ENCODE measurements around the gene RRP1B.

The RRP1B gene

DNA sequence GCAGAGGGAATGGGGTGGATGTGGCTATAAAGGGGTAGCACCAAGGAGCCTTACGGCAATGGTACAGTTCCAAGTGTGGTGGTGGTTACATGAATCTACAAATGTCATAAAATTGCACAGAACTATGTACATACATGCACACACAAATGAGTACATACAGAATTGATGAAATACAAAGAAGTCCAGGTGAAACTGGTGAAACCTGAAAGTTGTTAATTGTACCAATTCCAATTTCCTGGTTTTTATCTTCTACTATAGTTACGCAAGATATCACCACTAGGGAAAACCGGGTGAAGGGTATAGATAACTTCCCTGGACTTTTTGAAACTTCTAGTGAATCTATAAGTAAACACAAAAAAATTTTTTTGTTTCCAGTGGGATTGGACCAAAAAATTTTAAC, 19.0 kb upstream of the RRP1B start:
- no peak for DNase-seq (ENCODE audit: low read depth, low spot score)
- Histone ChIP-seq H3K36me3 (ENCODE audit: insufficient read depth, insufficient read length, low read length) (no peaks in the 10 kb centered on the region), H3K9ac (ENCODE audit: insufficient read length, low read depth) (no peak overlapping the region), H3K4me3 (ENCODE audit: insufficient read length, low read depth) (no peak overlapping the region), H3K27me3 (ENCODE audit: insufficient read depth, insufficient read length) (no peaks in the 10 kb centered on the region), H3K4me1 (ENCODE audit: insufficient read depth, insufficient read length) (peaks cover 2% of the 10 kb centered on the region), H3K9me3 (ENCODE audit: insufficient read depth, low read length) (no peaks in the 10 kb centered on the region)
- TF ChIP-seq SUZ12 (IDR thresholded peaks at IDR 0.05; ENCODE audit: extremely low read depth, insufficient read depth, insufficient read length) (no peak), YY1 (IDR thresholded peaks at IDR 0.05; ENCODE audit: insufficient read depth, insufficient read length) (no peak), ZNF274 (IDR thresholded peaks at IDR 0.05; ENCODE audit: low read depth, low read length) (no peak)

DNA sequence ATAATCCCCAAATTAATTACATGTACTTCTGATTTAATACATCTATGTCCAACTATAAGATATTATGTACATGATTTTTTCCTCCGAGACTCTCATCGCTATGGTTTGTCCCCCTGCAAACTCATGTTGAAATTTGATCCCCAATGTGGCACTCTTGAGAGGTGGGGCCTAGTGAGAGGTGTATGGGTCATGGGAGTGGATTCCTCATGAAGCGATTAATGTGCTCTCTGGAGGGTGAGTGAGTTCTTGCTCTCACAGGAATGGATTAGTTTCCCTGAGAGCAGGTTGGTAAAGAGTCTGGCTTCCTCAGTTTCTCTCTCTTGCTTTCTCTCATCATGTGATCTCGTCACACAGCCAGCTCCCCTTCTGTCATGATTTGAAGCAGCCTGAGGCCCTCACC, 16.2 kb upstream of the RRP1B start:
- H3K4me1 ChIP-seq (ENCODE audit: insufficient read depth, insufficient read length), result peaks cover 3% of the 10 kb centered on the region
- no peak overlapping the region for H3K9ac ChIP-seq (ENCODE audit: insufficient read length, low read depth)

DNA sequence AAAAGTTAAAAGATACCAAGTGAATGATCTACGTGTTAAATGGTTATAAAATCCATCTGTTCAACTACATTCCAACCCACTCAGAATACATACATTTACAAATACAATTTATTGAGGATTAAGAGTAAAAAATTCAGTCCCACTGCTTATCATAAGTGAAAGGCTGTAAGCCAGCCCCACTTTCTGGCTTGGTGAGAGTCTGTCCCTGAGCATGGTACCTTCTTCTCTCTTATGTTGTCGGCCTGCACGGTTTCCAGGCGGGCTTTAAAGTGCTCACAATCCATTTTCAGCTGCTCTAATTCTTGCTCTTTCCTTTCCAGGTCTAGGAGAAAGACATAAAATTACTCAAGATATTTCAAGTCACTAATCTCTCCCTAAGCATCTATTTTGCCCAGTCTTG, 15.3 kb upstream of the RRP1B start:
- H3K9me3 ChIP-seq (ENCODE audit: insufficient read depth, low read length), result no peaks in the 10 kb centered on the region
- no peak for DNase-seq (ENCODE audit: low read depth, low spot score)
- peaks cover 3% of the 10 kb centered on the region for H3K4me1 ChIP-seq (ENCODE audit: insufficient read depth, insufficient read length)
- no peak overlapping the region for H3K9ac ChIP-seq (ENCODE audit: insufficient read length, low read depth)
- H3K4me3 ChIP-seq (ENCODE audit: insufficient read length, low read depth), result no peak overlapping the region
- H3K36me3 ChIP-seq (ENCODE audit: insufficient read depth, insufficient read length, low read length), result no peaks in the 10 kb centered on the region
- no peaks in the 10 kb centered on the region for H3K27me3 ChIP-seq (ENCODE audit: insufficient read depth, insufficient read length)
- TF ChIP-seq YY1 (IDR thresholded peaks at IDR 0.05; ENCODE audit: insufficient read depth, insufficient read length), result no peak
- no peak for TF ChIP-seq ZNF274 (IDR thresholded peaks at IDR 0.05; ENCODE audit: low read depth, low read length)
- TF ChIP-seq SUZ12 (IDR thresholded peaks at IDR 0.05; ENCODE audit: extremely low read depth, insufficient read depth, insufficient read length), result no peak

More for the DNA sequence above, 16.2 kb upstream of the RRP1B start:
- Histone ChIP-seq H3K9me3 (ENCODE audit: insufficient read depth, low read length) (no peaks in the 10 kb centered on the region), H3K27me3 (ENCODE audit: insufficient read depth, insufficient read length) (no peaks in the 10 kb centered on the region), H3K4me3 (ENCODE audit: insufficient read length, low read depth) (no peak overlapping the region), H3K36me3 (ENCODE audit: insufficient read depth, insufficient read length, low read length) (no peaks in the 10 kb centered on the region)
- no peak for TF ChIP-seq SUZ12 (IDR thresholded peaks at IDR 0.05; ENCODE audit: extremely low read depth, insufficient read depth, insufficient read length)
- no peak for TF ChIP-seq ZNF274 (IDR thresholded peaks at IDR 0.05; ENCODE audit: low read depth, low read length)
- TF ChIP-seq YY1 (IDR thresholded peaks at IDR 0.05; ENCODE audit: insufficient read depth, insufficient read length), result no peak
- no peak for DNase-seq (ENCODE audit: low read depth, low spot score)

DNA sequence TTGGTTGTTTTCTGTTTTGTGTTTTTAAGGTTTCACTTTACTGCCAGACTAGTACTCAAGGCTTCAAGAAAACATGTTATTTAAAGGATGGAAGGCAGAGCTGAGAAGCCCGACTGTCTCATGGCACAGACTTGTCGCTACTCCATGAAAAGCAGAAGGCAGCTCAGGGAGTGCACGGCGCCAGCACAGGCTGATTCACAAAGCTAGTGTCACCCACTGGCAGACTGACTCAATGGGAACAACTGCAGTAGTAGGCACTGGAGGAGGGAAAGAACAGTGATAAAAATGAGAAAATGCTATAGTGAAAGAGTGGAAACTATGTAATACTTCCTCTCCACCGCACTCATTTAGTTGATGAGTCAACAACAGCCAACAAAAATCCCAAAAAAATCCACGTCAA, 14.8 kb upstream of the RRP1B start:
- no peaks in the 10 kb centered on the region for H3K9me3 ChIP-seq (ENCODE audit: insufficient read depth, low read length)
- H3K4me1 ChIP-seq (ENCODE audit: insufficient read depth, insufficient read length), result peaks cover 3% of the 10 kb centered on the region
- H3K27me3 ChIP-seq (ENCODE audit: insufficient read depth, insufficient read length), result no peaks in the 10 kb centered on the region
- TF ChIP-seq ZNF274 (IDR thresholded peaks at IDR 0.05; ENCODE audit: low read depth, low read length), result no peak
- no peak for TF ChIP-seq YY1 (IDR thresholded peaks at IDR 0.05; ENCODE audit: insufficient read depth, insufficient read length)
- TF ChIP-seq SUZ12 (IDR thresholded peaks at IDR 0.05; ENCODE audit: extremely low read depth, insufficient read depth, insufficient read length), result no peak
- no peak overlapping the region for H3K9ac ChIP-seq (ENCODE audit: insufficient read length, low read depth)
- no peak for DNase-seq (ENCODE audit: low read depth, low spot score)
- H3K36me3 ChIP-seq (ENCODE audit: insufficient read depth, insufficient read length, low read length), result no peaks in the 10 kb centered on the region
- no peak overlapping the region for H3K4me3 ChIP-seq (ENCODE audit: insufficient read length, low read depth)

DNA sequence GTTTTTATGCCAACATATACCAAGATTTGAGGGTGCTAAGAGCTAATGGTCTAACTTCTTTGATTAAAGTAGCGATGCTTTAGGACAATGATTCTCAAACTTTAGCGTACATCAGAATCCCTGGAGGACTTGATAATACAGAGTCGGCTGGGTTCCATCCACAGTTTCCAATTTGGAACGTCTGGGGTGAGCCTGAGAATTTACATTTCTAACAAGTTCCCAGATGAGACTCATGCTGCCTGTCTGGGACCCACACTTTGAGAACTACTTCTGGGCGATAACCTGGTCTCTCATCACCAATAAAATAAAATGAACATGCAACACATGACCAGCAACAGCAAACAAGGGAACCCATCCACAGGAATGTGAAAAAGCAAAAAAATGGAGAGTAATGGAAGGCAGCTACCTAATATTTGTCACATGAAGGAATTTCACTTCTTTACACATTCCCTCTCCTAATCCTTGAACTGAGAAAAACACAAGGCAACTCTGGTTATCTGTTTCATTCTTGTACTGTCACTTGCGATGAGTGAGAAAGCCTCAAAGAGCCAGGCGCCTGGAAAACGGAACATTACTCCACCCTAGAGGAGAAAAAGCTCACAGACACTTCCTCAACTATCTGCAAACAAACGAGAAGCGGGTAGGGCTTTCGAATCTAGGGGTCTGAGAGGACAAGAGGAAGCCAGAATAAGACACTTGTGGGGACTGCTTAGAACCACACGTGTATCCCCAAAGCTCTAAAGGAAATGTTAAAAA, 14.0 kb upstream of the RRP1B start:
- Histone ChIP-seq H3K9me3 (ENCODE audit: insufficient read depth, low read length) (no peaks in the 10 kb centered on the region), H3K36me3 (ENCODE audit: insufficient read depth, insufficient read length, low read length) (no peaks in the 10 kb centered on the region), H3K4me1 (ENCODE audit: insufficient read depth, insufficient read length) (peaks cover 3% of the 10 kb centered on the region), H3K4me3 (ENCODE audit: insufficient read length, low read depth) (no peak overlapping the region), H3K9ac (ENCODE audit: insufficient read length, low read depth) (peak overlapping the region; percentile 47), H3K27me3 (ENCODE audit: insufficient read depth, insufficient read length) (no peaks in the 10 kb centered on the region)
- no peak for DNase-seq (ENCODE audit: low read depth, low spot score)
- no peak for TF ChIP-seq ZNF274 (IDR thresholded peaks at IDR 0.05; ENCODE audit: low read depth, low read length)
- TF ChIP-seq SUZ12 (IDR thresholded peaks at IDR 0.05; ENCODE audit: extremely low read depth, insufficient read depth, insufficient read length), result no peak
- no peak for TF ChIP-seq YY1 (IDR thresholded peaks at IDR 0.05; ENCODE audit: insufficient read depth, insufficient read length)

DNA sequence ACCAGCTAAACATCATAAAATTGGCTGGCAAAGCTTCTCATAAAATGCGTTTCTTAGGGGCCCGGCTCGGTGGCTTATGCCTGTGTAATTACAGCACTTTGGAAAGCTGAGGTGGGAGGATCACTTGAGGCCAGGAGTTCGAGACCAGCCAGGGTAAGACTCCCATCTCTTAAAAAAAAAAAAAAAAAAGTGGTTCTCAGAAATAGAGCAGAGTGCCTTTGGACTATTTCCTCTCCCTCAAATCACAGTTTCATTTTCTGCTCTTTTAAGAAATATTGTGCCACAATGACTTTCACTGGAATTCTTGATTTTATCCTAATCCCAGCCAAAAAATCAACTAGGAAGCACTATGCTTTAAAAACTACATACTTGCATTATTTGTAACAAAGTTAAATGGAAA, 13.4 kb upstream of the RRP1B start:
- no peak overlapping the region for H3K4me3 ChIP-seq (ENCODE audit: insufficient read length, low read depth)

DNA sequence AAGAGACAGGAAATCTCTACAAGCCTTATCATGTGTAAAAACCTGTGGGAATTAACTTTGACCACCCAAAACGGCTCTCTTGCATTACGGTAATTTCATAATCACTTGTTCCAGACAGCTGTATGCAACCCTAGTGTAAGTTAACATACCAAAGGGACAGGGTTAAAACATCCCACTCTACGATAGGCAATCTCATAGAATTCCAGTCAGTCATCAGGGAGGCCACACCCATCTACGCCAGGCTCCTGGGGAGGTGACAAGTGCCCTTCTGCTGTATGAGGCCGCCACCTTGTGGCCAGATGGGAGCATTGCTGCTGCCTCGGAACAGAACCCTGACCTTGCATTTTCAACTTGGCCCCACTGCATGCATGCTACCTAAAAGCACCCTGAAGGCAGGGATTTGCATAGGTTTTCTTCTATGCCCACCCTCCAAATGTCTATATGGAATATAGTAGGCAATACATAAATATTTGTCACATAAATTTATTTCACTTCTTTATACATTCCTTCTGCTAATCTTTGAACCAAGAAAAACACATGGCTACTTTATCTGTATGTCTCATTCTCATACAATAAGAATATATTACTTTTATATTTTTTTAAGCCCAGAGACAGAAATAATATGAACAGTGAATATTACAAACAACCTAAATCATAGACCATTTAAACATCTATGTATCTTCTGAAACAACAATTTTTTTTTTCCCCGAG, 12.7 kb upstream of the RRP1B start:
- peak; percentile 95 for DNase-seq (ENCODE audit: low read depth, low spot score)
- H3K9ac ChIP-seq (ENCODE audit: insufficient read length, low read depth), result no peak overlapping the region
- no peaks in the 10 kb centered on the region for H3K9me3 ChIP-seq (ENCODE audit: insufficient read depth, low read length)
- no peak overlapping the region for H3K4me3 ChIP-seq (ENCODE audit: insufficient read length, low read depth)
- H3K27me3 ChIP-seq (ENCODE audit: insufficient read depth, insufficient read length), result no peaks in the 10 kb centered on the region
- H3K4me1 ChIP-seq (ENCODE audit: insufficient read depth, insufficient read length), result peaks cover 3% of the 10 kb centered on the region
- TF ChIP-seq ZNF274 (IDR thresholded peaks at IDR 0.05; ENCODE audit: low read depth, low read length) (no peak), SUZ12 (IDR thresholded peaks at IDR 0.05; ENCODE audit: extremely low read depth, insufficient read depth, insufficient read length) (no peak), YY1 (IDR thresholded peaks at IDR 0.05; ENCODE audit: insufficient read depth, insufficient read length) (no peak)
- H3K36me3 ChIP-seq (ENCODE audit: insufficient read depth, insufficient read length, low read length), result no peaks in the 10 kb centered on the region

More for the DNA sequence above, 13.4 kb upstream of the RRP1B start:
- Histone ChIP-seq H3K9ac (ENCODE audit: insufficient read length, low read depth) (peak overlapping the region; percentile 47), H3K9me3 (ENCODE audit: insufficient read depth, low read length) (no peaks in the 10 kb centered on the region), H3K36me3 (ENCODE audit: insufficient read depth, insufficient read length, low read length) (no peaks in the 10 kb centered on the region), H3K4me1 (ENCODE audit: insufficient read depth, insufficient read length) (peaks cover 3% of the 10 kb centered on the region), H3K27me3 (ENCODE audit: insufficient read depth, insufficient read length) (no peaks in the 10 kb centered on the region)
- TF ChIP-seq SUZ12 (IDR thresholded peaks at IDR 0.05; ENCODE audit: extremely low read depth, insufficient read depth, insufficient read length) (no peak), YY1 (IDR thresholded peaks at IDR 0.05; ENCODE audit: insufficient read depth, insufficient read length) (no peak), ZNF274 (IDR thresholded peaks at IDR 0.05; ENCODE audit: low read depth, low read length) (no peak)
- DNase-seq (ENCODE audit: low read depth, low spot score), result no peak
